Liver (tissue), 9 donors: ENCODE measurements around the gene BTBD17. TPM values are rescaled to one million over a fixed set of nuclear protein-coding genes. Genes with fewer than 3 reads are reported as not detected.

Experiments used
- DNase-seq: peaks from one replicate; pipeline ENCODE4 v3.0.0-alpha.2; 2017; ENCODE audit warnings: low spot score
- H3K27ac ChIP-seq, 2 donors: one replicate each; pipeline ENCODE4 v1.7.0; 2013; ENCODE audit warnings: inconsistent platforms in 2 of 2, low read length in 2 of 2, control low read depth in 1 of 2, low read depth in 1 of 2, mild to moderate bottlenecking in 1 of 2
- H3K27me3 ChIP-seq, 4 donors: one replicate each; pipeline versions ENCODE4 v1.6.1 to v1.7.0; 2013; ENCODE audit warnings: low read length in 3 of 4, inconsistent platforms in 1 of 4, mild to moderate bottlenecking in 1 of 4, moderate library complexity in 1 of 4; ENCODE audit not compliant: control insufficient read depth in 4 of 4, insufficient read depth in 4 of 4
- H3K36me3 ChIP-seq, 4 donors: one replicate each; pipeline versions ENCODE4 v1.6.1 to v1.7.0; 2013; ENCODE audit warnings: low read length in 3 of 4, mild to moderate bottlenecking in 3 of 4, low read depth in 1 of 4, moderate library complexity in 1 of 4; ENCODE audit not compliant: control insufficient read depth in 4 of 4, insufficient read depth in 3 of 4
- H3K4me1 ChIP-seq, 4 donors: one replicate each; pipeline versions ENCODE4 v1.6.1 to v1.7.0; 2013; ENCODE audit warnings: low read length in 3 of 4, mild to moderate bottlenecking in 3 of 4, moderate library complexity in 1 of 4; ENCODE audit not compliant: control insufficient read depth in 4 of 4, insufficient read depth in 4 of 4
- H3K4me3 ChIP-seq, 3 donors: one replicate each; pipeline versions ENCODE4 v1.6.1 to v1.7.0; 2013; ENCODE audit warnings: low read length in 3 of 3, control low read depth in 1 of 3, low read depth in 1 of 3, mild to moderate bottlenecking in 1 of 3
- H3K9ac ChIP-seq, 2 donors: one replicate each; pipeline ENCODE4 v1.7.0; 2013; ENCODE audit warnings: low read length in 2 of 2, mild to moderate bottlenecking in 2 of 2, moderate library complexity in 2 of 2, control low read depth in 1 of 2, low read depth in 1 of 2
- H3K9me3 ChIP-seq, 4 donors: one replicate each; pipeline versions ENCODE4 v1.6.1 to v1.7.0; 2013; ENCODE audit warnings: low read length in 3 of 4; ENCODE audit not compliant: control insufficient read depth in 4 of 4
- ATF3 ChIP-seq: IDR thresholded peaks from 2 replicates; pipeline ENCODE4 v1.6.1; 2016; ENCODE audit warnings: antibody characterized with exemption
- EGR1 ChIP-seq, 2 donors: IDR thresholded peaks; 2 replicates each; pipeline ENCODE4 v1.6.1; 2016 to 2018; ENCODE audit warnings: antibody characterized with exemption in 2 of 2, low read depth in 2 of 2
- FOXA1 ChIP-seq: IDR thresholded peaks from 2 replicates; pipeline ENCODE4 v1.6.1; 2016; ENCODE audit warnings: antibody characterized with exemption
- FOXA2 ChIP-seq: IDR thresholded peaks from 2 replicates; pipeline ENCODE4 v1.6.1; 2016; ENCODE audit warnings: antibody characterized with exemption
- GABPA ChIP-seq, 2 donors: IDR thresholded peaks in 1 of 2; conservative IDR thresholded peaks in 1 of 2; 2 replicates each; pipeline ENCODE4 v1.6.1; 2016; ENCODE audit warnings: antibody characterized with exemption in 2 of 2, mild to moderate bottlenecking in 1 of 2, moderate library complexity in 1 of 2
- HNF4A ChIP-seq, 2 donors: conservative IDR thresholded peaks; 2 replicates each; pipeline ENCODE4 v1.6.1; 2016; ENCODE audit warnings: antibody characterized with exemption in 2 of 2, mild to moderate bottlenecking in 2 of 2
- HNF4G ChIP-seq: IDR thresholded peaks from 2 replicates; pipeline ENCODE4 v1.6.1; 2016; ENCODE audit warnings: antibody characterized with exemption
- JUND ChIP-seq, 2 donors: IDR thresholded peaks; 2 replicates each; pipeline ENCODE4 v1.6.1; 2016; ENCODE audit warnings: antibody characterized with exemption in 2 of 2
- MAX ChIP-seq: IDR thresholded peaks from 2 replicates; pipeline ENCODE4 v1.6.1; 2016; ENCODE audit warnings: antibody characterized with exemption
- NR2F2 ChIP-seq: IDR thresholded peaks from 2 replicates; pipeline ENCODE4 v1.6.1; 2016; ENCODE audit warnings: antibody characterized with exemption
- RAD21 ChIP-seq, 2 donors: IDR thresholded peaks; 2 replicates each; pipeline ENCODE4 v1.6.1; 2016; ENCODE audit warnings: antibody characterized with exemption in 2 of 2, mild to moderate bottlenecking in 2 of 2
- REST ChIP-seq: IDR thresholded peaks from 2 replicates; pipeline ENCODE4 v1.6.1; 2016; ENCODE audit warnings: antibody characterized with exemption, mild to moderate bottlenecking
- RXRA ChIP-seq, 2 donors: IDR thresholded peaks; 2 replicates each; pipeline ENCODE4 v1.6.1; 2017 to 2018; ENCODE audit warnings: antibody characterized with exemption in 2 of 2, mild to moderate bottlenecking in 1 of 2
- SP1 ChIP-seq: IDR thresholded peaks from 2 replicates; pipeline ENCODE4 v1.6.1; 2018; ENCODE audit warnings: antibody characterized with exemption, mild to moderate bottlenecking
- TAF1 ChIP-seq: conservative IDR thresholded peaks from 2 replicates; pipeline ENCODE4 v1.6.1; 2016; ENCODE audit warnings: antibody characterized with exemption, mild to moderate bottlenecking
- YY1 ChIP-seq: IDR thresholded peaks from 2 replicates; pipeline ENCODE4 v1.6.1; 2016; ENCODE audit warnings: antibody characterized with exemption, mild to moderate bottlenecking
- ZBTB33 ChIP-seq: IDR thresholded peaks from 2 replicates; pipeline ENCODE4 v1.6.1; 2016; ENCODE audit warnings: antibody characterized with exemption
- WGBS: extraction: QIAGEN DNeasy Blood & Tissue Kit; methylation state at CpG from one replicate; pipeline ENCODE4 v1.1.7; 2013; 5-methylcytosine and 5-hydroxymethylcytosine counted together
- polyA plus RNA-seq, 2 donors: library from polyadenylated mRNA; stranded (reverse) in 1 of 2; unstranded in 1 of 2; fragments of 200-250 nt in 1 of 2; fragments of >200 nt in 1 of 2; fragmentation: Nextera tagmentation in 1 of 2; extraction: Ambion mirVana in 1 of 2; gene quantifications; one replicate each; pipeline versions ENCODE4 v1.2.1 to v1.2.3, GENCODE V29; 2013 to 2015
- total RNA-seq, 2 donors: library from RNA; depleted of rRNA; stranded (reverse); fragments of >200 nt; gene quantifications; one replicate each; pipeline ENCODE4 v1.2.3, GENCODE V29; 2014
- donor health status: healthy.
- donor health status: healthy.
- donor health status: healthy.
- donor health status: healthy.
- donor health status: healthy.

BTBD17 gene
- total and polyA plus RNA-seq, 4 donors: not detected

GRCh38 chr17:74390680-74391653, 29.3 kb upstream of the BTBD17 start:
- Histone ChIP-seq H3K4me1 (no peaks in the 10 kb centered on the region), H3K4me3 (no peak overlapping the region), H3K27ac (no peak overlapping the region), H3K9me3 (no peaks in the 10 kb centered on the region), H3K9ac (no peak overlapping the region), H3K27me3 (no peaks in the 10 kb centered on the region), H3K36me3 (no peaks in the 10 kb centered on the region)
- WGBS: 88% methylated on average over 11 of the region's 11 CpGs
- TF ChIP-seq FOXA1 (no peak), YY1 (no peak), ATF3 (no peak), RAD21 (IDR thresholded peaks at IDR 0.05) (no peak), JUND (IDR thresholded peaks at IDR 0.05) (no peak), HNF4G (no peak), MAX (no peak), EGR1 (IDR thresholded peaks at IDR 0.05; ENCODE audit: low read depth in 2 of 2) (no peak), RXRA (IDR thresholded peaks at IDR 0.05) (no peak), TAF1 (no peak), GABPA (IDR thresholded peaks at IDR 0.05 in 1 of 2, conservative IDR thresholded peaks at IDR 0.05 in 1 of 2) (no peak), SP1 (no peak), REST (no peak), NR2F2 (no peak), HNF4A (conservative IDR thresholded peaks at IDR 0.05) (no peak), FOXA2 (no peak), ZBTB33 (no peak)
- no peak for DNase-seq
